Coronary artery (tissue), 2 donors: ENCODE measurements around the gene DCP1A.

Experiments used
- DNase-seq: peaks from one replicate; pipeline ENCODE4 v3.0.0-alpha.2; 2017; ENCODE audit warnings: low spot score
- H3K27ac ChIP-seq, 2 donors: fragments of 200-600 bp; sonication (generic); one replicate each; pipeline ENCODE4 v1.5.1; 2016 to 2019
- H3K4me3 ChIP-seq: fragments of 200-600 bp; sonication (generic); 2 replicates; pipeline ENCODE4 v1.5.1; 2016; ENCODE audit warnings: mild to moderate bottlenecking, moderate library complexity
- TF ChIP-seq, protein P1 (sequence below): fragments of 200-600 bp; sonication (generic); IDR thresholded peaks from one replicate; pipeline ENCODE4 v1.5.1; 2019; ENCODE audit warnings: antibody characterized with exemption

Gene DCP1A

DNA sequence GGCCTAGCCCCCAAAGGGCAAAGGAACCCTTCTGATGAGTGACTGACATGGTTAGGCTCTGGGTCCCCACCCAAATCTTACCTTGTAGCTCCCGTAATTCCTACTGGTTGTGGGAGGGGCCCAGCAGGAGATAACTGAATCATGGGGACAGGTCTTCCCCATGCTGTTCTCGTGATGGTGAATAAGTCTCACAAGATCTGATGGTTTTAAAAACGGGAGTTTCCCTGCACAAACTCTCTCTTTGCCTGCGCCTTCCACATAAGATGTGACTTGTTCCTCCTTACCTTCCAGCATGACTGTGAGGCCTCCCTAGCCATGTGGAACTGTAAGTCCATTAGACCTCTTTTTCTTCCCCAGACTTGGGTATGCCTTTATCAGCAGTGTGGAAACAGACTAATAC, 108.5 kb downstream of the DCP1A start:
- Histone ChIP-seq H3K27ac (peak overlapping the region in 1 of 2 donors; percentile 67), H3K4me3 (no peak overlapping the region)
- TF ChIP-seq, protein P1, sequence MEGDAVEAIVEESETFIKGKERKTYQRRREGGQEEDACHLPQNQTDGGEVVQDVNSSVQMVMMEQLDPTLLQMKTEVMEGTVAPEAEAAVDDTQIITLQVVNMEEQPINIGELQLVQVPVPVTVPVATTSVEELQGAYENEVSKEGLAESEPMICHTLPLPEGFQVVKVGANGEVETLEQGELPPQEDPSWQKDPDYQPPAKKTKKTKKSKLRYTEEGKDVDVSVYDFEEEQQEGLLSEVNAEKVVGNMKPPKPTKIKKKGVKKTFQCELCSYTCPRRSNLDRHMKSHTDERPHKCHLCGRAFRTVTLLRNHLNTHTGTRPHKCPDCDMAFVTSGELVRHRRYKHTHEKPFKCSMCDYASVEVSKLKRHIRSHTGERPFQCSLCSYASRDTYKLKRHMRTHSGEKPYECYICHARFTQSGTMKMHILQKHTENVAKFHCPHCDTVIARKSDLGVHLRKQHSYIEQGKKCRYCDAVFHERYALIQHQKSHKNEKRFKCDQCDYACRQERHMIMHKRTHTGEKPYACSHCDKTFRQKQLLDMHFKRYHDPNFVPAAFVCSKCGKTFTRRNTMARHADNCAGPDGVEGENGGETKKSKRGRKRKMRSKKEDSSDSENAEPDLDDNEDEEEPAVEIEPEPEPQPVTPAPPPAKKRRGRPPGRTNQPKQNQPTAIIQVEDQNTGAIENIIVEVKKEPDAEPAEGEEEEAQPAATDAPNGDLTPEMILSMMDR = no peak
- no peak for DNase-seq

DNA sequence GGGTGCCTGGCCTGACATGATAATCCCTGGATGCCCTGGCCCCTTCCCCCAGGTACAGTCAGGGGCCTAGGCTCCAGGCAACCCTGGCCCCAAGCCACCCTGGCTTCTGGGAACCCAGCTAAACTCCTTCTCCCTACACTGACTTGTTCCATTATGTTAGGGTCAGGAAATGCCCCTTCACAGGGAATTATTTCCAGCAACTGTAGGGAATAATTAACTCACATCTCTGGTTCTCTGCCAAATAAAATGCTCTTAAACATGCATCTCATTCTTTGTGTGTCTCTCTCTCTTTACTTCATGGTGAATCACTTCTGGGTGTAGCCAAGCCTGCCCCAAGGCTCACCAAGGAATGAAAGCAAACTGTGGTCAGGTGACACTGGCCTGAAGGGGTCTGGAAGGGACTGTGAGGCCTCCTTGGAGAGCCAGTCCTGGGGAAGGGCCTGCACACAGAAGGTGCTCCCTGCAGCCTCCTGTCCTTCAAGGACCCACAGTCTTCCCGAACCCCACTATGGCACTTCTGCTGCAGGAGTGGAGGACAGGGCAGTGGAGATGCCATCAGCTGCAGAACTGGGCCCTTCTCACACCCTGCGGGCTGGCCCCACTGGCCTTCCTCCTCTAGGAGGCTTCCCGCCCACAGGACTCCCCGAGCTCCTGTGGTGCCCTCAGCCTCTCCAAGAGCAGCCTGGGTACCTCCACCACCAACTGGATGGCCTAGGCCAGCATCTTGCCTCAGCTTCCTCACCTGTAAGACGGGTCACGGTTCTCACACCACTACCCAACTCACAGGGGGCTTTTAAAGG, 109.1 kb downstream of the DCP1A start:
- TF ChIP-seq, protein P1 = no peak
- no peak for DNase-seq
- H3K27ac ChIP-seq = peak overlapping the region; percentile 3 to 67
- H3K4me3 ChIP-seq = no peak overlapping the region

DNA sequence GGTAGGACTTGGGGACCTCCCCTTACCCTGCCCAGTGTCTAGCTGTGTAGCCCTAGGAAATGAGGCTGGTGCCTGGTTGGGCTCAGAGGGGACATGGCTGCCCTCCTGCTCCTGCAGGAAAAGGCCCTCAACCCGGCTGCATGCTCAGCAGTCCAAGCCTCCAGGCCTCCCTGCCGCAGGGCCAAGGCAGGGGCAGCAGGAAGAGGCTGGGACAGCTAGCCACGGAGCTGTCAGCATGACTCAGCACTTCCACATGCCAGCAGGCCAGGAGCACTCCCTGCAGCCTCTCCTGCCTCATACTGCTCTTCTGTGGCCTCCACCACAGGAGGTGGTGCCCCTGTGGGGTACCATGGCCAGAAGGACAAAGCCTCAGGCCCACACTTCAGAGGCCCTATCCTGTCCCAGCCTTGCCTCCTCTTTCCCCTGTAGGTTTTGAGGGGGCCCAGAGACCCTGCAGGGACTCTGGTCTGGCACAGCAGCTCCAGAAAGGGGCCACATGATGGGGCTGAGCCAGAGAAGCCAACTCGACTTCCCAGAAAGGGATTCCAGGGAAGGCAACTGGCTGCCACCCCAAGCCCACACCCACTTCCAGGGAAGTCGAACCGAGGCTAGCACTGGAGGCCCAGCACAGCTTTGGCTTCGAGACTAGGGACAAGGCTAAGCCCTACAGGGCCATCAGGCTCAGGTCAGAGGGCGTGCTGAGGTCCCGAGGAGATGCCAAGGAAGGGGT, 111.1 kb downstream of the DCP1A start:
- Histone ChIP-seq H3K27ac (peak overlapping the region; percentile 43 to 70), H3K4me3 (no peak overlapping the region)
- no peak for DNase-seq
- TF ChIP-seq, protein P1 = no peak

DNA sequence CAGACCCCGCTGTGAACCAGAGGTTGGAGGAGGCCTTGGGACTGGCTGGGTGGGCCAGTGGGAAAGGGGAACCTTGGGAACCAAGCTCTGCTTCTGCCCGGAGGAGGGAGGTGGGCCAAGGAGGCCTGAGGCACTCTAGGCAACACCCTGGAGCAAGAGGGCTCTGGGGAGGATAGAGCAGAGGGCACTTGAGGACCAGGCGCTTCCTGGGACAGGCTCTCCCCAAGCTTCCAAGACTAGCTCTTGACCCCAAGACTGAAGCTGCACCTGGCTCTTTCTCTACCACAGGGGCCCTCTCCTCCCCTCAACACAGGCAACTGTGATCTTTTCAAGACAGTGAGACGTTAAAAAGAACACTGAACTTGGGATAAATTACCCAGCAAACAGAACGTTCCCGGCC, 111.8 kb downstream of the DCP1A start:
- no peak overlapping the region for H3K4me3 ChIP-seq
- DNase-seq = no peak
- TF ChIP-seq, protein P1 = no peak
- peak overlapping the region; percentile 30 to 70 for H3K27ac ChIP-seq

DNA sequence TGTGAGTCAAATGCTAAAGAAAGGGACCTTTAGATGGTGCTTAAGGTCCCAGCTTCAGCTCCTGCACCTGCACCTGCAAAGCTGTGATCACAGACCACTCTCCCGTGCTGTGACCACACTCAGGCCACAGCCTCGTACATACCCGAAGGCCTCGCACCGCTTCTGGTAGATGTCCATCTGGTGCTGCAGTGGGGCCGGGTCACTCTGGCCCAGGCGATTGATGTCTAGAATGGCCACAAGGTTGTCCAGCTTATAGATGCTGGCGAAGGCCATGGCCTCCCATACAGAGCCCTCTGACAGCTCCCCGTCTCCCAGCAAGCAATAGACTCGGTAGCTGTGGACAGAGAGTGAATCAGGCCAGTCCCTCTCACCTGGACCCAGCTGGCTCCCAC, 112.5 kb downstream of the DCP1A start:
- no peak for DNase-seq
- Histone ChIP-seq H3K27ac (no peak overlapping the region), H3K4me3 (no peak overlapping the region)
- TF ChIP-seq, protein P1 = no peak

DNA sequence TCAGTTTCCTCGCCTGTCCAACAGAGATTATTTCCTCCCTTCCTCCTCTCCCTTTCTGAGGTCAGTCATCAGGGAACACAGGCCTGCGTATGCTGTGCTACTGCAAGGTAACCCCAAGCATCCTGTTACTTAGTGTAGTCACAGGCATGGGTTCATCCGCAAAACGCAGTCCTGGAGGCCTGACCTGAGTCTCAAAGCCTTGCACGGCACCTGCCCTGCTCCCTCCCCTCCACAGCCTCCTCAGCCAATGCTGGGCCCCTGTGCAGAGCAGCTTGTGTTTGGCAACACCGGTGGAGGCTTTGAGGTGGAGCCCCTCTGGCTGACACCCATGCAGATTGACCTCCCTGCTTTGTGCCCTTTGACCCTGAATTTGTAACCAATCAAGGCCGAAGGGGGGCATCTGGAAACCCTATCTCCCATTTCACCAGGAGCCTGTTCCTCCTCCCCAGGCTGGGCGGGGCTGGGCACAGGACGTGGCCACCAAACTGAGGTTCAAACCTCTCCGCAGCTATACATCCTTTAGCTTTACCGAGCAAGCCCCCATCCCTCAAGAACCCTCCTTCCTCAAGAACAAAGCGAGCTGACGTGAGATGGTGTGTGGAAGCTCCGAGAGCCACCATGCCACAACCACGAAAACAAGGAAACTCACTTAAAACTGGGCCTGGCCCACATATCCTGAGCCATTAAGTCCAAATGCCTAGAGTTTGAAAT, 113.1 kb downstream of the DCP1A start:
- no peak overlapping the region for H3K4me3 ChIP-seq
- TF ChIP-seq, protein P1 = no peak
- H3K27ac ChIP-seq = peak overlapping the region in 1 of 2 donors; percentile 7
- DNase-seq = no peak
